SK-MEL-5 (cell line): Measurements from ENCODE around the gene KANSL1L. TPM values are rescaled to one million over a fixed set of nuclear protein-coding genes. Genes with fewer than 3 reads are reported as not detected.

ENCODE experiments used
- DNase-seq: peaks from one replicate; pipeline ENCODE4 v3.0.0-alpha.2; 2016; ENCODE audit warnings: low read depth, low spot score
- in situ Hi-C: cut with HindIII; loops from 2 replicates; pipeline ENCODE4 v1.10.0; 2016; ENCODE audit warnings: low sequenced_read_pairs, high pct_unique_total_duplicates, low pct_unique_long_range_greater_than_20kb
- total RNA-seq: library from RNA; depleted of rRNA; stranded (reverse); fragments of >200 nt; shearing (Covaris generic); gene quantifications from 2 replicates; pipeline ENCODE4 v1.2.3, GENCODE V29; 2014

The KANSL1L gene
- total RNA-seq, 1 experiment from 2014 or later: 22.8 TPM

GRCh38 chr2:210128961-210129360 lies 42.2 kb downstream of the KANSL1L start:
- in situ Hi-C loops: no loop called here
- DNase-seq: peak; percentile 72

GRCh38 chr2:210113614-210114235 lies 57.5 kb downstream of the KANSL1L start:
- in situ Hi-C loops: no loop called here
- DNase-seq: no peak

- in situ Hi-C loops: no loop called here
- no peak for DNase-seq
Observed at GRCh38 chr2:210112871-210113270, 58.3 kb downstream of the KANSL1L start.

- no peak for DNase-seq
- in situ Hi-C loops: no loop called here
Observed at GRCh38 chr2:210099940-210100339, 71.3 kb downstream of the KANSL1L start.

GRCh38 chr2:210094787-210095186 lies 76.4 kb downstream of the KANSL1L start:
- in situ Hi-C loops: no loop called here
- DNase-seq: no peak

GRCh38 chr2:210092791-210093190 lies 78.4 kb downstream of the KANSL1L start:
- in situ Hi-C loops: no loop called here
- peak; percentile 10 for DNase-seq

GRCh38 chr2:210086930-210087329 lies 84.3 kb downstream of the KANSL1L start:
- in situ Hi-C loops: no loop called here
- DNase-seq: no peak

GRCh38 chr2:210086292-210086691 lies 84.9 kb downstream of the KANSL1L start:
- no peak for DNase-seq
- in situ Hi-C loops: no loop called here

GRCh38 chr2:210072922-210073509 lies 98.2 kb downstream of the KANSL1L start:
- DNase-seq: peak; percentile 70
- in situ Hi-C loops: no loop called here

- no peak for DNase-seq
- in situ Hi-C loops: no loop called here
Observed at GRCh38 chr2:210072493-210072892, 98.7 kb downstream of the KANSL1L start.

- no peak for DNase-seq
- in situ Hi-C loops: no loop called here
Observed at GRCh38 chr2:210063306-210063705, 107.9 kb downstream of the KANSL1L start.

- in situ Hi-C loops: no loop called here
- DNase-seq: no peak
Observed at GRCh38 chr2:210055825-210056224, 115.4 kb downstream of the KANSL1L start.

- DNase-seq: no peak
- in situ Hi-C loops: no loop called here
Observed at GRCh38 chr2:210054696-210055095, 116.5 kb downstream of the KANSL1L start.

- in situ Hi-C loops: no loop called here
- no peak for DNase-seq
Observed at GRCh38 chr2:210050885-210051284, 120.3 kb downstream of the KANSL1L start.

GRCh38 chr2:210049831-210050230 lies 121.4 kb downstream of the KANSL1L start:
- in situ Hi-C loops: no loop called here

GRCh38 chr2:210046851-210047500 lies 124.2 kb downstream of the KANSL1L start:
- in situ Hi-C loops: no loop called here
- no peak for DNase-seq

More at GRCh38 chr2:210049831-210050230, 121.4 kb downstream of the KANSL1L start:
- DNase-seq: no peak

- no peak for DNase-seq
- in situ Hi-C loops: no loop called here
Observed at GRCh38 chr2:210038078-210038477, 133.1 kb downstream of the KANSL1L start.

GRCh38 chr2:210035679-210036078 lies 135.5 kb downstream of the KANSL1L start:
- in situ Hi-C loops: no loop called here
- DNase-seq: no peak

GRCh38 chr2:210034087-210034683 lies 137.0 kb downstream of the KANSL1L start:
- in situ Hi-C loops: no loop called here

More at GRCh38 chr2:210034087-210034683, 137.0 kb downstream of the KANSL1L start:
- no peak for DNase-seq
